ENCODE data around the gene VSTM2B. TPM values are rescaled to one million over a fixed set of nuclear protein-coding genes. Genes with fewer than 3 reads are reported as not detected.

The VSTM2B gene
- polyA plus RNA-seq, 1 of the 3 experiments (the other 2 are of a cell fraction) = not detected

DNA sequence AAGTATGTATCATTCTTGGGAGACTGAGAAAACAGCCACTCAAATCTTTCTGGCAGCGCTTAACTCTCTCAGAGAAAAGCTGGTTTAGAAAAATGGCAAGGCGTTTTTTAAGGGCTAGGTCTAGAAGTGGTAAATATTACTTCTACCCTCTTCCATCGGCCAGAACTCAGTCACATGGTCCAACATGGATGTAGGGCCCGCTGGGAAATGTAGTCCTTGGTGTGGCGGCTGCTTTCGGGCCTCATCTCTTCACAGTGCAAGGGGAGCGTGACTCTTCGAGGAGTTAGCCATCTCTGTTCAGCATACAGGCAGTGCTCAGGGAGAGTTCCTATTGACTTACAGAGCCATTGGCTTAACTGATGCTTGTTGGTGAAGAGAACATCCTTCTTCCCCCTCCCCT, 6.3 kb downstream of the VSTM2B start:
- WGBS (ENCODE audit: low lambda C conversion rate) = 39% methylated on average over 8 of the region's 8 CpGs
- TF ChIP-seq, protein P1, sequence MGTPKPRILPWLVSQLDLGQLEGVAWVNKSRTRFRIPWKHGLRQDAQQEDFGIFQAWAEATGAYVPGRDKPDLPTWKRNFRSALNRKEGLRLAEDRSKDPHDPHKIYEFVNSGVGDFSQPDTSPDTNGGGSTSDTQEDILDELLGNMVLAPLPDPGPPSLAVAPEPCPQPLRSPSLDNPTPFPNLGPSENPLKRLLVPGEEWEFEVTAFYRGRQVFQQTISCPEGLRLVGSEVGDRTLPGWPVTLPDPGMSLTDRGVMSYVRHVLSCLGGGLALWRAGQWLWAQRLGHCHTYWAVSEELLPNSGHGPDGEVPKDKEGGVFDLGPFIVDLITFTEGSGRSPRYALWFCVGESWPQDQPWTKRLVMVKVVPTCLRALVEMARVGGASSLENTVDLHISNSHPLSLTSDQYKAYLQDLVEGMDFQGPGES (IDR thresholded peaks at IDR 0.05; ENCODE audit: low read depth, low read length) = no peak
- TF ChIP-seq USF1 (IDR thresholded peaks at IDR 0.05; ENCODE audit: borderline replicate concordance, low read depth) (peak; percentile 62; the same call in 1 of the 2 replicates), RXRA (IDR thresholded peaks at IDR 0.05; ENCODE audit: borderline replicate concordance, low read depth) (no peak), POLR2AphosphoS5 (IDR thresholded peaks at IDR 0.05; ENCODE audit: low read depth, low read length) (no peak), REST (IDR thresholded peaks at IDR 0.05; ENCODE audit: low read depth, low read length) (no peak), JUND (IDR thresholded peaks at IDR 0.05) (no peak), FOSL2 (IDR thresholded peaks at IDR 0.05; ENCODE audit: borderline replicate concordance, low read depth) (no peak), RAD21 (IDR thresholded peaks at IDR 0.05; ENCODE audit: low read length) (no peak), EZH2phosphoT487 (IDR thresholded peaks at IDR 0.05; ENCODE audit: borderline replicate concordance, low read depth) (no peak)

DNA sequence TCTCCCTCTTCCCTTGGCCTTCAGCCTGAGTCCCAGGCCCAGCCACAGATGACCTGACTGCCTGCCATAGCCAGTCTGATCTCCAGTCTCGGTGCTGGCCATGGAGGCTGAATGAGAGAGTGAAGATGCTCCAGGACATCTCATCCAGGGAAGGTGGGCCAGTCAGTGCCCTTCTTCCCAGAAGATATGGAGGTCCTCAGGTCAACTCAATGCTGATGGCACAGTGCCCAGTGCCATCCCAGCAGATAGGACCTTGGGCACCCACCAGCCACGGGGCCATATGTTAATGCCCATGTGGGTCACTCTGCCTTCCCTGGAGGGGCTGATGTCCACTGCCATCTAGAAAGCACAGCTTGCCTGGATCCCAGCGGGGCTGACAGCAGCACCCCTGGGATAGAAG, 7.2 kb downstream of the VSTM2B start:
- no peak overlapping the region for H3K4me2 ChIP-seq
- no peak overlapping the region for H3K27ac ChIP-seq (ENCODE audit: low read depth in 2 of 2, low read length in 1 of 2)
- no peaks in the 10 kb centered on the region for H3K36me3 ChIP-seq (replicated peaks in 1 of 2; ENCODE audit: control insufficient read depth in 1 of 2, insufficient read depth in 2 of 2, low read length in 1 of 2)
- H3K9ac ChIP-seq = no peak overlapping the region
- H3F3A ChIP-seq (replicated peaks; ENCODE audit: insufficient read depth) = no peaks in the 10 kb centered on the region
- H4K20me1 ChIP-seq (ENCODE audit: insufficient read depth) = 0 out of 2 replicates have a peak, but pooled peaks cover 2% of the 10 kb centered on the region
- DNase-seq = no peak
- 11% methylated on average over 1 of the region's 3 CpGs for WGBS (ENCODE audit: low lambda C conversion rate)
- H3K4me3 ChIP-seq (ENCODE audit: low read depth in 2 of 2, low read length in 1 of 2) = no peak overlapping the region
- no peaks in the 10 kb centered on the region; a peak in 1 of 4 replicates for H3K4me1 ChIP-seq (ENCODE audit: control insufficient read depth in 1 of 2, insufficient read depth in 2 of 2, low read depth in 1 of 2, low read length in 1 of 2)
- no peak overlapping the region for H2AFZ ChIP-seq (ENCODE audit: low read depth)
- CTCF ChIA-PET = interaction anchor here (0.9 kb wide), 1 partner anchor 65 kb away, joined by 3 read pairs; no protein-coding TSS in a partner anchor
- H3K9me3 ChIP-seq = no peaks in the 10 kb centered on the region
- POLR2A ChIA-PET = no interaction called here
- H3K9me2 ChIP-seq = no peaks in the 10 kb centered on the region
- no peak for TF ChIP-seq MXI1 (IDR thresholded peaks at IDR 0.05; ENCODE audit: low read depth, low read length)
- TF ChIP-seq RFX5 (IDR thresholded peaks at IDR 0.05; ENCODE audit: low read length) = no peak
- TF ChIP-seq GATA2 (CRISPR knock-in tag; IDR thresholded peaks at IDR 0.05) = no peak
- TF ChIP-seq EZH2phosphoT487 (IDR thresholded peaks at IDR 0.05; ENCODE audit: borderline replicate concordance, low read depth) = no peak
- TF ChIP-seq FOXJ3 (CRISPR knock-in tag; IDR thresholded peaks at IDR 0.05) = no peak
- TF ChIP-seq FOSL2 (IDR thresholded peaks at IDR 0.05; ENCODE audit: borderline replicate concordance, low read depth) = no peak
- no peak for TF ChIP-seq EP300 (IDR thresholded peaks at IDR 0.05; ENCODE audit: borderline replicate concordance in 1 of 2, low read depth in 1 of 2, low read length in 1 of 2)
- TF ChIP-seq, protein P1 (IDR thresholded peaks at IDR 0.05; ENCODE audit: low read depth, low read length) = no peak
- no peak for TF ChIP-seq RAD21 (IDR thresholded peaks at IDR 0.05; ENCODE audit: low read length)
- TF ChIP-seq TCF12 (IDR thresholded peaks at IDR 0.05) = no peak
- no peak for TF ChIP-seq USF1 (IDR thresholded peaks at IDR 0.05; ENCODE audit: borderline replicate concordance, low read depth)
- TF ChIP-seq NRF1 (IDR thresholded peaks at IDR 0.05; ENCODE audit: low read depth, low read length) = no peak
- peaks cover 51% of the 10 kb centered on the region for H3K27me3 ChIP-seq (ENCODE audit: insufficient read depth)
- no peaks in the 10 kb centered on the region for H3K79me2 ChIP-seq (ENCODE audit: insufficient read depth)

More for the DNA sequence above, 6.3 kb downstream of the VSTM2B start:
- H3K9ac ChIP-seq = no peak overlapping the region
- POLR2A ChIA-PET = no interaction called here
- H3K27me3 ChIP-seq (ENCODE audit: insufficient read depth) = peaks cover 60% of the 10 kb centered on the region
- no peaks in the 10 kb centered on the region for H3K79me2 ChIP-seq (ENCODE audit: insufficient read depth)
- H3K27ac ChIP-seq (ENCODE audit: low read depth in 2 of 2, low read length in 1 of 2) = no peak overlapping the region
- H3K9me2 ChIP-seq = no peaks in the 10 kb centered on the region
- no peak overlapping the region for H3K4me2 ChIP-seq
- CTCF ChIA-PET = interaction anchor here (0.7 to 0.9 kb wide), 2 partner anchors 8 to 64 kb away, joined by 3 read pairs; no protein-coding TSS in a partner anchor
- H3K9me3 ChIP-seq = no peaks in the 10 kb centered on the region
- no peaks in the 10 kb centered on the region; a peak in 1 of 4 replicates for H3K4me1 ChIP-seq (ENCODE audit: control insufficient read depth in 1 of 2, insufficient read depth in 2 of 2, low read depth in 1 of 2, low read length in 1 of 2)
- no peak overlapping the region for H3K4me3 ChIP-seq (ENCODE audit: low read depth in 2 of 2, low read length in 1 of 2)
- H4K20me1 ChIP-seq (ENCODE audit: insufficient read depth) = 0 out of 2 replicates have a peak, but pooled peaks cover 2% of the 10 kb centered on the region
- no peak overlapping the region for H2AFZ ChIP-seq (ENCODE audit: low read depth)
- H3F3A ChIP-seq (replicated peaks; ENCODE audit: insufficient read depth) = no peaks in the 10 kb centered on the region
- no peak for DNase-seq
- H3K36me3 ChIP-seq (replicated peaks in 1 of 2; ENCODE audit: control insufficient read depth in 1 of 2, insufficient read depth in 2 of 2, low read length in 1 of 2) = no peaks in the 10 kb centered on the region
